Sigmoid colon (tissue), 4 donors: ENCODE results near the gene PHLDB2.

Source experiments
- EP300 ChIP-seq, 4 donors: sonication (generic); formaldehyde crosslinking; IDR thresholded peaks; one replicate each; pipeline ENCODE4 v1.6.1; 2017; ENCODE audit warnings: antibody characterized with exemption in 4 of 4
- POLR2A ChIP-seq, 2 donors: fragments of 450-650 bp; IDR thresholded peaks; one replicate each; pipeline ENCODE4 v1.6.1; 2016; ENCODE audit warnings: antibody characterized with exemption in 2 of 2, mild to moderate bottlenecking in 2 of 2, moderate library complexity in 2 of 2
- POLR2AphosphoS5 ChIP-seq, 4 donors: sonication (generic); formaldehyde crosslinking; IDR thresholded peaks; one replicate each; pipeline ENCODE4 v1.6.1; 2017; ENCODE audit warnings: antibody characterized with exemption in 4 of 4
- TF ChIP-seq, protein P1 (sequence below), 4 experiments: fragments of 450-650 bp in 3 of 4; fragments of 200-600 bp in 1 of 4; IDR thresholded peaks; one replicate each; pipeline ENCODE4 v1.5.1; 2016 to 2019; ENCODE audit warnings: antibody characterized with exemption in 4 of 4, mild to moderate bottlenecking in 3 of 4, moderate library complexity in 2 of 4

DNA sequence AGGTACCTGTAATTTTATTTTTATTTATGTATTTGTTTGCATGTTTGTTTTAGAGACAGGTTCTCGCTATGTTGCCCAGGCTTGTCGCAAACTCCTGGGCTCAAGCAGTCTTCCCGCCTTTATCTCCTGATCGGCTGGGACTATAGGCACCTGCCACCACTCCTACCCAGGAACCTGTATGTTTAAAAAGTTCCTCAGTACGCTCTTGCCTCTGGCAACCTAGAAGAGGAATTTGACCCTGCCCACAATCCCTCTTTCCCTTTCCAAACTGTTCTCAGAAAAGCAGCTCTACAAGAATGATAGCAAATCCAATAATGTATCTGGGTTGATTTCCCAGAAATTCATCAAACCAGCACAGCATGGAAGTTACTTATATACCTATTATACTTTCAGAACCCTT, 20.9 kb upstream of the PHLDB2 start:
- TF ChIP-seq, protein P1, sequence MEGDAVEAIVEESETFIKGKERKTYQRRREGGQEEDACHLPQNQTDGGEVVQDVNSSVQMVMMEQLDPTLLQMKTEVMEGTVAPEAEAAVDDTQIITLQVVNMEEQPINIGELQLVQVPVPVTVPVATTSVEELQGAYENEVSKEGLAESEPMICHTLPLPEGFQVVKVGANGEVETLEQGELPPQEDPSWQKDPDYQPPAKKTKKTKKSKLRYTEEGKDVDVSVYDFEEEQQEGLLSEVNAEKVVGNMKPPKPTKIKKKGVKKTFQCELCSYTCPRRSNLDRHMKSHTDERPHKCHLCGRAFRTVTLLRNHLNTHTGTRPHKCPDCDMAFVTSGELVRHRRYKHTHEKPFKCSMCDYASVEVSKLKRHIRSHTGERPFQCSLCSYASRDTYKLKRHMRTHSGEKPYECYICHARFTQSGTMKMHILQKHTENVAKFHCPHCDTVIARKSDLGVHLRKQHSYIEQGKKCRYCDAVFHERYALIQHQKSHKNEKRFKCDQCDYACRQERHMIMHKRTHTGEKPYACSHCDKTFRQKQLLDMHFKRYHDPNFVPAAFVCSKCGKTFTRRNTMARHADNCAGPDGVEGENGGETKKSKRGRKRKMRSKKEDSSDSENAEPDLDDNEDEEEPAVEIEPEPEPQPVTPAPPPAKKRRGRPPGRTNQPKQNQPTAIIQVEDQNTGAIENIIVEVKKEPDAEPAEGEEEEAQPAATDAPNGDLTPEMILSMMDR (IDR thresholded peaks at IDR 0.05), result no peak
- TF ChIP-seq POLR2A (IDR thresholded peaks at IDR 0.05) (no peak), POLR2AphosphoS5 (IDR thresholded peaks at IDR 0.05) (no peak), EP300 (IDR thresholded peaks at IDR 0.05) (no peak)
